ENCODE results near the gene NCAM2. TPM values are rescaled to one million over a fixed set of nuclear protein-coding genes. Genes with fewer than 3 reads are reported as not detected.

Gene NCAM2
- 5.9 TPM for polyA plus RNA-seq (2013, experiment 1 of 2)
- polyA plus RNA-seq (2013, experiment 2 of 2) = 5.9 TPM

GRCh38 chr21:20997636-20998455 is at the start of gene NCAM2:
NCAM2 (plus strand) TSS chr21:20998409.
- Histone ChIP-seq H3K36me3 (ENCODE audit: control insufficient read depth in 1 of 2, insufficient read depth in 2 of 2, low read depth in 1 of 2, low read length in 2 of 2) (no peaks in the 10 kb centered on the region), H3K79me1 (replicated peaks; ENCODE audit: low read length, poor library complexity, severe bottlenecking) (no peaks in the 10 kb centered on the region), H2BK12ac (ENCODE audit: low read length in 2 of 2) (peak within 1 kb of the TSS in 1 of 2 experiments; percentile 80), H2AFZ (ENCODE audit: low read depth, low read length) (peak within 1 kb of the TSS; percentile 87), H3K27me3 (ENCODE audit: control insufficient read depth in 1 of 2, insufficient read depth in 1 of 2, low read length in 2 of 2) (peaks cover 0 to 13% of the 10 kb centered on the region in 2 experiments), H3K4ac (ENCODE audit: low read depth in 1 of 2, low read length in 2 of 2) (peak within 1 kb of the TSS in 1 of 2 experiments; percentile 55), H2BK15ac (ENCODE audit: low read depth, poor library complexity, severe bottlenecking) (no peak within 1 kb of the TSS), H3K27ac (ENCODE audit: low read length, poor library complexity, severe bottlenecking) (no peak within 1 kb of the TSS), H3K23ac (ENCODE audit: low read length in 2 of 2) (peak within 1 kb of the TSS in 1 of 2 experiments; percentile 91), H3K9ac (ENCODE audit: low read length) (peak within 1 kb of the TSS; percentile 88), H2AK5ac (ENCODE audit: low read length, severe bottlenecking) (no peak within 1 kb of the TSS), H3K9me3 (ENCODE audit: control insufficient read depth, low read length) (no peaks in the 10 kb centered on the region), H2BK5ac (ENCODE audit: low read depth, low read length, poor library complexity, severe bottlenecking) (no peak within 1 kb of the TSS), H3K18ac (ENCODE audit: low read depth in 1 of 2, low read length in 2 of 2) (peak within 1 kb of the TSS; percentile 48 to 66), H3K4me3 (ENCODE audit: insufficient read depth in 1 of 2, low read depth in 1 of 2, low read length in 2 of 2) (peak within 1 kb of the TSS; percentile 62 to 91), H2BK120ac (ENCODE audit: low read depth, low read length) (no peak within 1 kb of the TSS), H3K4me1 (ENCODE audit: control insufficient read depth, insufficient read depth, low read depth, low read length) (peaks cover 14% of the 10 kb centered on the region), H3K4me2 (ENCODE audit: low read length, poor library complexity, severe bottlenecking) (peak within 1 kb of the TSS; percentile 90), H4K8ac (ENCODE audit: low read length) (peak within 1 kb of the TSS; percentile 36), H4K91ac (ENCODE audit: low read length) (no peak within 1 kb of the TSS), H3K14ac (ENCODE audit: low read length in 2 of 2) (peak within 1 kb of the TSS in 1 of 2 experiments; percentile 93)
- 1% methylated on average over 71 of the region's 86 CpGs for WGBS
- DNase-seq = peak; percentile 64

GRCh38 chr21:20949884-20950283 is 48.3 kb upstream of the NCAM2 start:
- no peak overlapping the region for H3K4me2 ChIP-seq (ENCODE audit: low read length, poor library complexity, severe bottlenecking)
- H3K23ac ChIP-seq (ENCODE audit: low read length in 2 of 2) = no peak overlapping the region
- no peak overlapping the region for H3K18ac ChIP-seq (ENCODE audit: low read depth in 1 of 2, low read length in 2 of 2)

GRCh38 chr21:20965816-20966215 is 32.4 kb upstream of the NCAM2 start:
- Histone ChIP-seq H3K9ac (ENCODE audit: low read length) (no peak overlapping the region), H3K4me2 (ENCODE audit: low read length, poor library complexity, severe bottlenecking) (no peak overlapping the region)

More at GRCh38 chr21:20949884-20950283, 48.3 kb upstream of the NCAM2 start:
- H3K4me3 ChIP-seq (ENCODE audit: insufficient read depth in 1 of 2, low read depth in 1 of 2, low read length in 2 of 2) = no peak overlapping the region
- no peaks in the 10 kb centered on the region for H3K36me3 ChIP-seq (ENCODE audit: control insufficient read depth in 1 of 2, insufficient read depth in 2 of 2, low read depth in 1 of 2, low read length in 2 of 2)
- no peak overlapping the region for H2BK15ac ChIP-seq (ENCODE audit: low read depth, poor library complexity, severe bottlenecking)
- H3K9ac ChIP-seq (ENCODE audit: low read length) = no peak overlapping the region
- H4K8ac ChIP-seq (ENCODE audit: low read length) = no peak overlapping the region
- no peak overlapping the region for H2AFZ ChIP-seq (ENCODE audit: low read depth, low read length)
- WGBS = 75% methylated on average over 1 of the region's 4 CpGs
- no peak overlapping the region for H4K91ac ChIP-seq (ENCODE audit: low read length)
- H2BK5ac ChIP-seq (ENCODE audit: low read depth, low read length, poor library complexity, severe bottlenecking) = no peak overlapping the region
- H3K14ac ChIP-seq (ENCODE audit: low read length in 2 of 2) = no peak overlapping the region
- no peaks in the 10 kb centered on the region for H3K27me3 ChIP-seq (ENCODE audit: control insufficient read depth in 1 of 2, insufficient read depth in 1 of 2, low read length in 2 of 2)
- H3K9me3 ChIP-seq (ENCODE audit: control insufficient read depth, low read length) = no peaks in the 10 kb centered on the region
- DNase-seq = no peak
- H2BK12ac ChIP-seq (ENCODE audit: low read length in 2 of 2) = no peak overlapping the region
- H3K4me1 ChIP-seq (ENCODE audit: control insufficient read depth, insufficient read depth, low read depth, low read length) = no peaks in the 10 kb centered on the region
- no peak overlapping the region for H3K27ac ChIP-seq (ENCODE audit: low read length, poor library complexity, severe bottlenecking)
- H3K79me1 ChIP-seq (replicated peaks; ENCODE audit: low read length, poor library complexity, severe bottlenecking) = no peaks in the 10 kb centered on the region
- H3K4ac ChIP-seq (ENCODE audit: low read depth in 1 of 2, low read length in 2 of 2) = no peak overlapping the region
- H2BK120ac ChIP-seq (ENCODE audit: low read depth, low read length) = no peak overlapping the region
- H2AK5ac ChIP-seq (ENCODE audit: low read length, severe bottlenecking) = no peak overlapping the region

GRCh38 chr21:20968391-20968790 is 29.8 kb upstream of the NCAM2 start:
- H2BK15ac ChIP-seq (ENCODE audit: low read depth, poor library complexity, severe bottlenecking) = no peak overlapping the region
- H3K18ac ChIP-seq (ENCODE audit: low read depth in 1 of 2, low read length in 2 of 2) = no peak overlapping the region
- no peak overlapping the region for H2BK12ac ChIP-seq (ENCODE audit: low read length in 2 of 2)
- no peaks in the 10 kb centered on the region for H3K4me1 ChIP-seq (ENCODE audit: control insufficient read depth, insufficient read depth, low read depth, low read length)
- H3K36me3 ChIP-seq (ENCODE audit: control insufficient read depth in 1 of 2, insufficient read depth in 2 of 2, low read depth in 1 of 2, low read length in 2 of 2) = no peaks in the 10 kb centered on the region
- H3K27ac ChIP-seq (ENCODE audit: low read length, poor library complexity, severe bottlenecking) = no peak overlapping the region
- H3K9me3 ChIP-seq (ENCODE audit: control insufficient read depth, low read length) = no peaks in the 10 kb centered on the region
- no peak overlapping the region for H4K91ac ChIP-seq (ENCODE audit: low read length)
- no peaks in the 10 kb centered on the region for H3K27me3 ChIP-seq (ENCODE audit: control insufficient read depth in 1 of 2, insufficient read depth in 1 of 2, low read length in 2 of 2)
- DNase-seq = no peak
- no peak overlapping the region for H3K4ac ChIP-seq (ENCODE audit: low read depth in 1 of 2, low read length in 2 of 2)
- no peak overlapping the region for H3K14ac ChIP-seq (ENCODE audit: low read length in 2 of 2)
- no peak overlapping the region for H3K23ac ChIP-seq (ENCODE audit: low read length in 2 of 2)
- no peak overlapping the region for H2BK120ac ChIP-seq (ENCODE audit: low read depth, low read length)
- peak overlapping the region; percentile 61 for H2AFZ ChIP-seq (ENCODE audit: low read depth, low read length)
- peak overlapping the region; percentile 45 for H3K9ac ChIP-seq (ENCODE audit: low read length)
- H4K8ac ChIP-seq (ENCODE audit: low read length) = no peak overlapping the region
- H3K4me2 ChIP-seq (ENCODE audit: low read length, poor library complexity, severe bottlenecking) = peak overlapping the region; percentile 16
- no peak overlapping the region for H2AK5ac ChIP-seq (ENCODE audit: low read length, severe bottlenecking)
- no peak overlapping the region for H2BK5ac ChIP-seq (ENCODE audit: low read depth, low read length, poor library complexity, severe bottlenecking)
- WGBS = 78% methylated on average over 2 of the region's 4 CpGs
- no peak overlapping the region for H3K4me3 ChIP-seq (ENCODE audit: insufficient read depth in 1 of 2, low read depth in 1 of 2, low read length in 2 of 2)
- H3K79me1 ChIP-seq (replicated peaks; ENCODE audit: low read length, poor library complexity, severe bottlenecking) = no peaks in the 10 kb centered on the region

More at GRCh38 chr21:20965816-20966215, 32.4 kb upstream of the NCAM2 start:
- DNase-seq = no peak
- no peak overlapping the region for H2AK5ac ChIP-seq (ENCODE audit: low read length, severe bottlenecking)
- H3K4me3 ChIP-seq (ENCODE audit: insufficient read depth in 1 of 2, low read depth in 1 of 2, low read length in 2 of 2) = no peak overlapping the region
- no peak overlapping the region for H3K14ac ChIP-seq (ENCODE audit: low read length in 2 of 2)
- H2BK15ac ChIP-seq (ENCODE audit: low read depth, poor library complexity, severe bottlenecking) = no peak overlapping the region
- H3K23ac ChIP-seq (ENCODE audit: low read length in 2 of 2) = no peak overlapping the region
- no peaks in the 10 kb centered on the region for H3K9me3 ChIP-seq (ENCODE audit: control insufficient read depth, low read length)
- no peaks in the 10 kb centered on the region for H3K36me3 ChIP-seq (ENCODE audit: control insufficient read depth in 1 of 2, insufficient read depth in 2 of 2, low read depth in 1 of 2, low read length in 2 of 2)
- H3K4ac ChIP-seq (ENCODE audit: low read depth in 1 of 2, low read length in 2 of 2) = no peak overlapping the region
- H3K79me1 ChIP-seq (replicated peaks; ENCODE audit: low read length, poor library complexity, severe bottlenecking) = no peaks in the 10 kb centered on the region
- H2AFZ ChIP-seq (ENCODE audit: low read depth, low read length) = no peak overlapping the region
- H2BK120ac ChIP-seq (ENCODE audit: low read depth, low read length) = no peak overlapping the region
- H4K8ac ChIP-seq (ENCODE audit: low read length) = no peak overlapping the region
- H3K27ac ChIP-seq (ENCODE audit: low read length, poor library complexity, severe bottlenecking) = no peak overlapping the region
- H3K18ac ChIP-seq (ENCODE audit: low read depth in 1 of 2, low read length in 2 of 2) = no peak overlapping the region
- H2BK12ac ChIP-seq (ENCODE audit: low read length in 2 of 2) = no peak overlapping the region
- no peaks in the 10 kb centered on the region for H3K4me1 ChIP-seq (ENCODE audit: control insufficient read depth, insufficient read depth, low read depth, low read length)
- H2BK5ac ChIP-seq (ENCODE audit: low read depth, low read length, poor library complexity, severe bottlenecking) = no peak overlapping the region
- WGBS = no CpG with 5 or more reads among the region's 1 CpG
- no peaks in the 10 kb centered on the region for H3K27me3 ChIP-seq (ENCODE audit: control insufficient read depth in 1 of 2, insufficient read depth in 1 of 2, low read length in 2 of 2)
- H4K91ac ChIP-seq (ENCODE audit: low read length) = no peak overlapping the region

All from mesenchymal stem cell (in vitro differentiated cells and primary cell).